Kidney epithelial cell (primary cell): Measurements from ENCODE around the gene ENAH. TPM values are rescaled to one million over a fixed set of nuclear protein-coding genes. Genes with fewer than 3 reads are reported as not detected.

Source experiments
- DNase-seq: peaks from one replicate; pipeline ENCODE4 v3.0.0-alpha.2; 2010; ENCODE audit warnings: low read depth
- H3K27me3 ChIP-seq: 2 replicates; pipeline ENCODE4 v1.6.0; 2011; ENCODE audit warnings: low read length; ENCODE audit not compliant: control insufficient read depth, insufficient read depth
- H3K36me3 ChIP-seq: 2 replicates; pipeline ENCODE4 v1.5.1; 2011; ENCODE audit warnings: low read length; ENCODE audit not compliant: control insufficient read depth, insufficient read depth
- H3K4me3 ChIP-seq: 2 replicates; pipeline ENCODE4 v1.5.1; 2011; ENCODE audit warnings: low read depth, mild to moderate bottlenecking, control low read depth, low read length
- total RNA-seq: library from RNA; depleted of rRNA; stranded (reverse); fragments of >200 nt; gene quantifications from 2 replicates; pipeline ENCODE4 v1.2.3, GENCODE V29; 2015
- TF ChIP-seq, protein P1 (sequence below): IDR thresholded peaks from 2 replicates; pipeline ENCODE4 v1.5.1; 2011; ENCODE audit warnings: mild to moderate bottlenecking, moderate library complexity, low read length, control low read depth, inconsistent platforms; ENCODE audit not compliant: insufficient read depth, poor library complexity, severe bottlenecking

Gene ENAH
- total RNA-seq, 1 donor from 2014 or later, result 95.8 TPM

DNA sequence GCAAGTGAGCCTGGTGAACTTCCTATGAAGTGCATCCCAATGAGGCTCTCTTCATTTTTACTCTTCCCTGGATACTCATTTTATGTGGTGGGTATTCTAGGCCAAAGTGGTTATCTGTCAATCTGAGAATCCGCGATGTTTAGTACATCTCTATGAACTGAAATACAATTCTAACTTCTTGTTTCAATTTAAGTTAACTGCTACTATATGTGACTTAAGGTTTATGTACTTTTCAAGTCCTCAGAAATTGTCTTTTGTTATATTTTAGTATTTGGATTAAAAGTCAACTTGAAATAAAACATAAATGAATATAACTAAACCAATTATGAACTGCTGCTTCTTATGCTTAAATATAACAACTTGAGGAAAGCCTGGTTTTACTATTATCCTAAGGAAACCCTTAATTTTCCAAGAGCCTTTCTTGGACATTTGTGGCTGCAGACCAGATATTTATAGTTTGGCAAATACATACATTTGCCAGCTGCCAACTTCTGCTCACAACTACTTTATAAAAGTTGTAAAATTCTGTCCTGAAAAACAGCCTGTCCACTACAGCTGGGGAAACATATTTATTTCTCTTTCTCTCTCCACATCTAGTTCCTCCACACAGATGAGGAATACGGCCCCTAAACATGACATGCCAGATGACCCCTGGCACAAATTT is 60.4 kb downstream of the ENAH start:
- Histone ChIP-seq H3K36me3 (no peaks in the 10 kb centered on the region), H3K4me3 (no peak overlapping the region), H3K27me3 (no peaks in the 10 kb centered on the region)
- TF ChIP-seq, protein P1, sequence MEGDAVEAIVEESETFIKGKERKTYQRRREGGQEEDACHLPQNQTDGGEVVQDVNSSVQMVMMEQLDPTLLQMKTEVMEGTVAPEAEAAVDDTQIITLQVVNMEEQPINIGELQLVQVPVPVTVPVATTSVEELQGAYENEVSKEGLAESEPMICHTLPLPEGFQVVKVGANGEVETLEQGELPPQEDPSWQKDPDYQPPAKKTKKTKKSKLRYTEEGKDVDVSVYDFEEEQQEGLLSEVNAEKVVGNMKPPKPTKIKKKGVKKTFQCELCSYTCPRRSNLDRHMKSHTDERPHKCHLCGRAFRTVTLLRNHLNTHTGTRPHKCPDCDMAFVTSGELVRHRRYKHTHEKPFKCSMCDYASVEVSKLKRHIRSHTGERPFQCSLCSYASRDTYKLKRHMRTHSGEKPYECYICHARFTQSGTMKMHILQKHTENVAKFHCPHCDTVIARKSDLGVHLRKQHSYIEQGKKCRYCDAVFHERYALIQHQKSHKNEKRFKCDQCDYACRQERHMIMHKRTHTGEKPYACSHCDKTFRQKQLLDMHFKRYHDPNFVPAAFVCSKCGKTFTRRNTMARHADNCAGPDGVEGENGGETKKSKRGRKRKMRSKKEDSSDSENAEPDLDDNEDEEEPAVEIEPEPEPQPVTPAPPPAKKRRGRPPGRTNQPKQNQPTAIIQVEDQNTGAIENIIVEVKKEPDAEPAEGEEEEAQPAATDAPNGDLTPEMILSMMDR, result no peak
- no peak for DNase-seq

GRCh38 chr1:225587310-225587709 is 65.6 kb downstream of the ENAH start:
- Histone ChIP-seq H3K36me3 (no peaks in the 10 kb centered on the region), H3K4me3 (no peak overlapping the region), H3K27me3 (no peaks in the 10 kb centered on the region)
- DNase-seq, result no peak
- TF ChIP-seq, protein P1, result no peak

DNA sequence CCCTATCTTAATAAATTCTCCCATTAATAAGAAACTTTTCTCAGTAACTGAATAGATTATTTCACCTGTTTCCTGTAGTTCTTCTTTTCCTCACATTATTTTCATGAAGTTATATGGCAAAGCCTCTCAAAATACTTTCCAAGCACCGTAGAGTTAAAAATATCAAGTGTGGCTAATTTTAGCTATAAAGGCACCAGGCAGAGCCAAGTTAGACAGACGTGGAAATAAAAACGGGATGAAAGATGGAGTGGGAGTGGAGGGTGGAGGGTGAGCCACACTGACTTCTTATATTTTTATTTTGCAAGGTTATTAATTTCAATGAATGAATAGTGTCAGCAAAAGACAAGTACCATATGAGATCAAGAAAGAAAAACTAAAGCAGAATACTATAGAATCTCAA is 71.7 kb downstream of the ENAH start:
- Histone ChIP-seq H3K27me3 (no peaks in the 10 kb centered on the region), H3K4me3 (no peak overlapping the region), H3K36me3 (no peaks in the 10 kb centered on the region)
- TF ChIP-seq, protein P1, result no peak
- DNase-seq, result no peak

- no peak for DNase-seq
- Histone ChIP-seq H3K27me3 (no peaks in the 10 kb centered on the region), H3K36me3 (no peaks in the 10 kb centered on the region), H3K4me3 (no peak overlapping the region)
- TF ChIP-seq, protein P1, result no peak
Measured at GRCh38 chr1:225580238-225581099, 72.5 kb downstream of the ENAH start.

DNA sequence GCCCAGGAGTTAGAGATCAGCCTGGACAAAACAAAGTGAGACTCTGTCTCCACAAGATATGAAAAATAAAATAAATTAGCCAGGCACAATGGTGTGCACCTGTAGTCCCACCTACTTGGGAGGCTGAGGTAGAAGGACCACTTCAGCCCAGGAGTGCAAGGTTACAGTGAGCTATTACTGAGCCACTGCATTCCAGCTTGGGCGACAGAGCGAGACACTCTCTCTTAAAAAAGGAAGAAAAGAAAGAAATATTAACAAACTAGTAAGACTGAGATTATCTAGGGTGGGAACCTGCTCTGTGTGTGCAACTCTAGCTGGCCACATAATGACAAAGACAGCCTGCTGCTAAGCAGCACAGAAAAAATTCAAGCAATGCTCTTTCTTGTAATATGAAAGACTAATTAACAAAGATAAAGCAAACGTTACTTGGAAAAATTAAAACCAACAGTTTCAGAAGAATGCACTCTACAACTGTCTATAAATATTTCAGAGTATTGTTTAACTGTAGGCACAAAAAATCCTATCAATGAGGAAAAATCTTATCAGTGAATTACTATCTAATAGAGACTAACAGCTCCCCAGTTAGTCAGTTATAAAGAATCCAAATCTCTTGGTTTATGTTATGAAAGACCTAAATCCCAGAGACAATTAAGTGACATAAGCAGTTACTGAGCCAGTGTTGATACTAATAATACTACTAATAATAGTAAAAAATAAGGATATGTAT is 74.5 kb downstream of the ENAH start:
- DNase-seq, result no peak
- no peaks in the 10 kb centered on the region for H3K27me3 ChIP-seq
- no peaks in the 10 kb centered on the region for H3K36me3 ChIP-seq
- no peak overlapping the region for H3K4me3 ChIP-seq
- TF ChIP-seq, protein P1, result no peak
